Activated naive CD8-positive, alpha-beta T cell treated with anti-CD3 and anti-CD28 coated beads, Interleukin-2, amount 50 U/mL, for 16 hours (primary cell): Measurements from ENCODE around the gene CMSS1.

ENCODE experiments used
- DNase-seq: peaks from one replicate; pipeline ENCODE4 v3.0.0-alpha.2; 2020; ENCODE audit warnings: low read depth, low spot score

The CMSS1 gene

DNA sequence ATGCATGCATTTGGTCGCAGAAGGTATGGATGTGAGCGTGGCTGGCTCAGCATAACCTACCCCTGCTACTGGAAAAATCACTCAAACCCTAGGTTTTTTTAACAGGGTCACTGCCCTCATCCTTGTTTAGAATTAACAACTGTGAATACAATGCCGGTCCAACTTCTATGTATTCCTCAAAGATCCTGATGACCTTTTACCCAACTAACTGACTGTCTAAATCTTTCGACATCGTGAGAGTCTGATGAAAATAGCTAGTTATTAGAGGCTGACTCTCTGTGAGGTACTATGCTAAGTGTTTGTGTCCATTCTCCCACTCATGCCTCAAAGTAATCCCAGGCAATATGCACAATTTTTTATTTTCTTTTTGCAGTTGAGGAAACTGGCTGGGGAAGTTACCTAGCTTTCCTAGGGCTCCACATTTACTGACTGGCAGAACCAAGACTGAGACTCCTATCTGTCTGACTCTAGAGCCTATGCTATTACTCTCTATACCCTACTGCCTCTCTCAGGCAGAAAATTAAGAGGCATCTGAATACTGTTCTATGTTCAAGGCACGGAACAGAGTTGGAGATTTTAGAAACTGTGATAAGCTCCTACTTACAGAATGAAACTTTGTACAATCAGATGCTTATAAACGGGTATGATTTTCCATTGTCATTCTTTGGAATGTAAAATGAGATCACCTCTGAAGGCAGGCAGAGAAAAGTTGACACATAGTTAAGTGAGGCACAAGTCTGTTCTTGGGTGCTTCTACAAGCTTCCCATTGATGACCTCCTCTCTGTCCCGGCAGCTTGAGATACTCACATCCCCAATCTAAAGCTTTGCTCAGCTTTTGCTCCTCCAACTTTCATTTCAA, 240.3 kb downstream of the CMSS1 start:
- DNase-seq = no peak

DNA sequence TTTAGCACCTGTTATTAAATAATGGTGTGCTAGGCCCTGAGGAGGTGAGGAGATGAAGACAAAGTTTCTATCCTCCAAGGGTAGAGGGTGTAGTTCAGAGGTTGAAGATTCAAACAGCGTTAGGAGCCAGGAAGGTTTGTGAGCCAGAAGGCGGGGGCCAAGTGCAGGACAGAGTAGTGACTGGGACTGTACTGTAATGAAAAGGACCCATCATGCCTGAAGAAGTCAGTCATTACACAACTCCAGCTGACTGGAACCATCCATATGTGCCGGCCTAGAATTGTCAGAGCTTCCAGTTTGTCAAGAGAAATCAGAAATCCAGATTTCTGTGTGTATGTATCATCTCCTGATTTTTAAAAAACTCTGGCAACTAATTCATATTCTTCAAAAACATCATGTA, 241.8 kb downstream of the CMSS1 start:
- DNase-seq = no peak

DNA sequence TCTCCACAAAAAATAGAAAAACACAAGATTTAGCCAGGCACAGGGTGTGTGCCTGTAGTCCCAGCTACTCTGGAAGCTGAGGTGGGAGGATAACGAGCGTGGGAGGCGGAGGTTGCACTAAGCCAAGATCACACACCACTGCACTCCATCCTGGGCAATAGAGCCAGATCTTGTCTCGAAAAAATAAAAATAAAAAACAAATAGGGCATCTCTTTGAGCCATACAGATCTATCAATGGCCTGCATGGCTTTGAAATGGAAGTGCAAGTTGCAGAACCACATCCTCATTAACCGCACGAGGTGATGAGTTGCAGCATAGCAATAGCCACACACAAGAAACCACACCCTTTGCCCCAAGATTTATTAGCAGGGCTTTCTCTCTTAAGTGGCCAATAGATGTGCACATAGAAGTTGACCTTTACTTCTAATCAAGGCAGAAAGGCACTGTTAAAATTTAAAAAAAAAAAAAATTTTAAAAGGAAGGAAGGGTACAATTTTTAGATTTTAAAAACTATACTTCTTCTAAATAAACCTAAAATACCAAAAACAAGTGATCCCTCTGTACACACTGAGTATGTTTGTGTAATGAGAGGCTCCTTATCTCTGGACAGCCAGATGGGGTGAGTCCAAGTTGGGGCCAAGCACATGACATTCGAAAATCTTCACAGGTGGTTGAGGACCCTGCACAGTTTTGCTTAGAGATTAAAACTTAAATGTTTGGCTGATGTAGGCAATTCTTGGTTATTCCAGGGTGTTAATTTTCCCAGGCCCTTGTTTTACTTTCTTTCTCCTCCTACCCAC, 243.2 kb downstream of the CMSS1 start:
- no peak for DNase-seq

DNA sequence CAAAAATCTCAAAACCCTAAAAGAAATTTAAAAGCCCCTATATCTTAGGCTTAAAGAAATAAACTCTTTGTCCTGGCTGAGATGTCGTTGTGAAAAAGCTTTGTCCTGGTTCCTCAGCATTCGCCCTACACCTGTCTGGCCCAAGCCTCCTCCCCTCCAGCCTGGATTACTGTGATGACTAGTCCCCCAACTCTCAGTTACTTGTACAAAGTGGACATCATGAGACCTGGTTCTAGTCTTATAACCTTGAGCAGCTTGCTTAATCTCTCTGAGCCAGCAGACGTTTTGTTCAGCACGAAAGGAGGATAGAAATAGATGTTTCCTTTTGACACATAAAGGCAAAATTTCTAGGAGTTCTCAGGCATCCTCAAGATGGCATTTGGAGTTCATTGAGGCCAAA, 245.0 kb downstream of the CMSS1 start:
- no peak for DNase-seq

DNA sequence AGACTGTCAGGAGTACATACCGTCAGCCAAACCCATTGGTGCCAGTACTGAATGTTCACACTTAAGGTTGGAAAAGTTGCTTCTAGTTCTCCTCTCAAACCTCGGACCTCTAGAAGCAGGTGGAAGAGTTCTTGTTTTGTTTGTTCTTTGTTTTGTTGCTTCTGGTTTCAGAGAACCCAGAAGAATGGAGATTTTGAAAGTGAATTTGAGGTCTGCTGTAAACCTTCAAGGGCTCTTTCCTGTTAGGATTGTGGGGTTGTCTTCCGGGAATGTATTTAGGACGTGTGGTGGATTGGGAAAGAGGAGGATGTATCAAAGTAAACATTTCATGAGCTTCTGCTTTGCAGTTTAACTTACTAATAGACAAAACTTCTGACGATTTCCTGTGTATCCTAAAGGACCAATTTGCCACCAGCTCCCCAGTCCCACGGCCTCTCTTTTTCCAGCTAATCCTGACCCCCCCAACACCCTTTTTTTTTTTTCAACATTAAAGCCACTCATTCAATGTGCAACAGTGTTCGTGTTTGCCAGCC, 246.3 kb downstream of the CMSS1 start:
- DNase-seq = no peak

DNA sequence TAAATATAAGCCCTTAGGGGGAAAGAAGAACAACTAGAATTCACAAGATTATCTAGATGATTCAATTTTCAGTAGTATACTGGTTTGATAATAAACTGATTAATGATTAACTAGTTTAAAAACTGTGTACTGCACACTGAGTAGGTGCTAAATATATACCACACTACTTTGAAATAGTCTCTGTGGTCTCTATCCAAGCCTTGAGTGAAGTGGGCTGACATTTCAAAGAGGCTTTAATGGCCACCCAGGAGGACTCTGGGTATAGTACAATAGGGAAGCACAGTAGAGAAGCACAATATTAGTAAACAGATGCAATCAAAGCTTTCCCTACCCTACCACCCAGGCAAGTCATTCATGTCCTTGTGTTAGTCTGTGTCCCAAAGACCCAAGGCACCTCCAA, 249.9 kb downstream of the CMSS1 start:
- DNase-seq = no peak

DNA sequence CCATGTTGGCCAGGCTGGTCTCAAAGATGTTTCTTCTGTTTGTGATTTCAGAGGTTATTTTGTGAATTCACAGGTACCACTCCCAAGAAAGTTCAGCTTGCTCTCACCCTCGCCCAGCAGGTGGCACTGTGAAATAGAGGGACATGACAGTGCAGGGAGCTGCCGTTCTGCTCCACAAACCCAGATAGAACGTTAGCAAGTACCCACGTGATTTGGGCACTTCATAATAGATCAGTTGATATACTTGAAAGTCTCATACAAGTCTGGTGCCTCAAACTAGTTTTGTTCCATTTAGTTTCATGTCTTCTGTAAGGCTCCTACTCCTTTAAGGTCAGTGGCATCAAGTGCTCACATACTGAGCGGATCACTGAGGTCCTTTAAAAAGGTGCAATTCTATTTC, 251.2 kb downstream of the CMSS1 start:
- DNase-seq = peak; percentile 65

DNA sequence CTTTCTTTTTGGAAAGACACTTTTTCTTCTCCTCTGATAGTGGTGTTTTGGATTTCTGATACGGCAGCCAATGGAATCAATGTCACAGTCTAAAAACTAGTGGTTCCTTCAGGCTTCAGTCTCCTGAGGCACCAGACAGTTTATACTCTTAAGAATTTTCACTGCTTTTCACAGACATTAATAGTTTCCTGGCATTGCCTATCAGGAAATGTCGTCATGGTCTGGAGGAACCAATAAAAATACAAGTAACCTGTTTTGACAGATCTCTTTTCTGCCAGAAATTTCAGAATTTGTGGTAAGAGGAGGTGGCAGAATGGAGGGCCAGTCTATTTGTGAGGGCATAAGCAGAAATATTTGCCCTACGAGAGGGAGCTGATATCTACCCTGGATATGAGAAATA, 251.8 kb downstream of the CMSS1 start:
- no peak for DNase-seq

DNA sequence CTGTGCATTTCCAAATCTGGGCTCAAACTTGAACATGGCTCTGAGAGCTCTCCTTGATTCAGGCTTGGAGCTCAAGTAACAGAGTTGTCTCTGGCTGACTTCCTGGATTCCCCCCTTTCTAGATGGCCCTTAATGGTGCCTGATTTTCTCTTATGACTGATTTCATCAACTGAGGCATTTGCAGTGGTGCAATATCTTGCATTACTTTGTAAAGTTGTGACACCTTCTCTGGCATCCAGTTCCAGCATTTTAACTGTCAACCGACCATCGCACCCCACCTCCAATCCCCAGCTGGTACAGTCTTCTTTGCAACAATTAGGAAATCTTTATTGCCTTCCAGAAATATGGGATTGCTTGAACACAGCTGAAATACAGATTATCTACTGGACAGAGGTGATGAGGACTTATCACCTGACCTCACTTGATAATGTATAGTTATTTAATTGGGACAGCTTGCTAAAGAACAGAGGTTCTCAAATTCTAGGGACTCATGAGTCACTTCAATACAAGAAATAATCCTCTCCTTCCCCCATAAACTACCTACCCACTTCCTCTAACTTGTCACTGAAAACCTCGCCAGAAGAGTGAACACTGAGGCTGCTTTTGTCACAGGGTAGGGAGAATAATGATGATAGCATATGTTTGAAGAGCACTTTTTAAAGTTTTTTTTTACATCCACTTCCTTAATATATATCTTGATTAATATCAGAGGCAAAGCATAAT, 254.8 kb downstream of the CMSS1 start:
- DNase-seq = no peak

DNA sequence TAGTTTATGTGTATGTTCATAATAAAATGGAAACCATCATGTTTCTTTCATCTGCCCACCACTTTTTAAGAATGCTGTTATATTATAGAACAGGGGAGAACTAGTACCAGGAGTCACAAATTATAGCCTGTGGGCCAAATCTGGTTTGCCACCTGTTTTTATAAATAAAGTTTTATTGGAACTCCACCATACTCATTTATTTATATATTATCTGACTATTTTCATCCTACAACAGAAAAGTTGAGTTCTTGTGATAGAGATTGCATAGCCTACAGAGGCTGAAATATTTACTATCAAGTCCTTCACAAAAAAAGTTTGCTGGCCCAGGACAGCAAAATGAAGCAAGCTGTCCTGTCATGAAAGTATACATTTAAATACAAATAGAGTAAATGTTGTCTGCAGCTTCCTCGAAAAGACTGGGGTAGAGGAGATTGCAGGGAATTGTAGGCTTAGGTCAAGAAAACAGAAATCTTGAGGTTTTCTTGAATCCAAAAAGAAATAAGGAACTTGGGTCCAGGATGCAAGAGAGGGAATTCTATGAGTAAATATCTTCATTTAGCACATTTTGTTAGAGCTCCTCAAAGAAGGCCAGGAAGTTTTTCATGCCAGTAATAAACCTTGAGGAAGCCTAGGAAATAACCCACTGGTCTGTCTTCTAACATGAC, 255.5 kb downstream of the CMSS1 start:
- no peak for DNase-seq

DNA sequence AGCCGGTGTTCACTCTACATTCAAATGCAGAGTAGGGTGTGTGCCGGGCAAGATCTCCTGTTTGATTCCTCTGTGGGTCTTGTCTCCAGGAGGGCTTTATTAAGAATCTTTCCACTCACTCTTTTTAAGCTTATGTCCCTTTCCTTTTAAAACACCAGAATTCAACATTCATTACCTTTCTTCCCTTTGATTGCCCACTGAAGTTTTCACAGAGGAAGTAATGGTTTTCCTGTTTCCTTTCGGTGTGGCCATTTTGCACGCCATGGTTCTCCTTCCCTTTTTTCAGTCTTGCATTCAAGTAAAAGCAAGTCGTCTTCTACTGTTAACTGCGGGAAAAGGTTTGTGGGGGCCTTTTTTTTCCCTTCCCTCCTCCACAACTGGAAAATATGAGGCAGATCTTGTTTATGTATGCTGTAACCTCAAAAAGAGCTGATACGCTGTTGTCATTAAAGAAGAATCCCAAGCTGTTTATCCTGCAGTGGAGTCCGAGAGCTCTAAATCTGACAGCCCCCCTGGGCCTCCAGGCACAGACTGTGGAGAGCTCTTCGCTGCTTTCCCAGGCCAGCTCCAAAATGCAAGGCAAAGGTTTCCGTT, 256.1 kb downstream of the CMSS1 start:
- no peak for DNase-seq

DNA sequence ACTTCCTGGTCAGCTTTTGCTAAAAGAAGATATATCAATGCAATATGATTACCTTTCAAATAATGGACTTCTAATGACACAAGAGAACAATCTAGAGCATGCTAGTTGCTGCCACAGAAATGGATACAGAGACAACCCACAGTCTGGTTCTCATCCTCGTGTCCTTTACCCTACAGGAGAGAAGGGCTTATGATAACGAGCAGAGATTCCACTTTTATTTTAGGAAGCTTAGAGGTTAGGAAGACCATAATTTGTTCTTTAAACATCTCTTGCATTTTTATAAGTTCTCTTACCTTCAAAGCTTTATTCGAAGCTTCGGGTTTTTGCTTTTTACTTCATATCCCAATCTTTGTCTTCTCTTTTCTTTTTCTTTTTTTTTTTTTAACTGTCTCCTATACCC, 257.5 kb downstream of the CMSS1 start:
- DNase-seq = no peak

DNA sequence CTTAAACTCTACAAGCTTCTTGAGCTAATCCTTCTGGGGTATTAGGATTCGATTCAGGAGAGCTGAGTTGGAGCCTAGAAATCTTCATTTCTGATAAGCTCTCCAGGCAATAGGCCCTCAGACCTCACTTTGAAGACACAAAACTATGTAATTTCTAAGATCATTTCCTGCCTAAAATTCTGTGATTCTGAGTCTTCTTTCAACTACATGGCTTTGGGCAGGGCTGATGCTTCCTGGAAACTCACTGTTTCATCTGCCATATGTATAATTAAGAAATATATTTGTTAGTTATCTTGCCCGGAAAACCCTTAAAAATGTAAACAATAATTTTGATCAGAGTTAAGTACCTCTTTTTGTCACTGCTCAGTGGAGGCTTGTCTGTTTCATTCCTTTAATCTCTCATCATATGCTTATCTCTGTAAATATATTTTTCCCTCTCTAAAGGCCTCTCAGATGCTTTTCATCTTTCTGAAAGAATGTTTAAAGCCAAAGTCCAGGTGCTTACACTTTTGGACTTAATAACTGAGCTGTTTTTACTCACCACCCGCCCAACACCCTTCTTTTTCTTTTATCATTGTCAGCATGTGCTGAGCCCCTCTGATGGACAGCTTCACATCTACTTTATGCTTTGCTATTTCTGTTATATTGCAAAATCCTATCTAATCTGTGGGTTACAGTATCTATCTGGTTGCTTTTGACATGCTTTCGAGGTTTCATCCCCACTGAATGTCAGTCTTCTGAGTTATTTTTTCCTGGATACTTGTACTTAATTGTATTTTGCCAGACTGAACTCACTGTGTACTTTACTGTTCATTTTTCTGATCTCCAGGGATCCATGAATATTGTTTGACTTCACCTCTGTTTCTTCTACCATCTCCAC, 258.4 kb downstream of the CMSS1 start:
- DNase-seq = no peak

DNA sequence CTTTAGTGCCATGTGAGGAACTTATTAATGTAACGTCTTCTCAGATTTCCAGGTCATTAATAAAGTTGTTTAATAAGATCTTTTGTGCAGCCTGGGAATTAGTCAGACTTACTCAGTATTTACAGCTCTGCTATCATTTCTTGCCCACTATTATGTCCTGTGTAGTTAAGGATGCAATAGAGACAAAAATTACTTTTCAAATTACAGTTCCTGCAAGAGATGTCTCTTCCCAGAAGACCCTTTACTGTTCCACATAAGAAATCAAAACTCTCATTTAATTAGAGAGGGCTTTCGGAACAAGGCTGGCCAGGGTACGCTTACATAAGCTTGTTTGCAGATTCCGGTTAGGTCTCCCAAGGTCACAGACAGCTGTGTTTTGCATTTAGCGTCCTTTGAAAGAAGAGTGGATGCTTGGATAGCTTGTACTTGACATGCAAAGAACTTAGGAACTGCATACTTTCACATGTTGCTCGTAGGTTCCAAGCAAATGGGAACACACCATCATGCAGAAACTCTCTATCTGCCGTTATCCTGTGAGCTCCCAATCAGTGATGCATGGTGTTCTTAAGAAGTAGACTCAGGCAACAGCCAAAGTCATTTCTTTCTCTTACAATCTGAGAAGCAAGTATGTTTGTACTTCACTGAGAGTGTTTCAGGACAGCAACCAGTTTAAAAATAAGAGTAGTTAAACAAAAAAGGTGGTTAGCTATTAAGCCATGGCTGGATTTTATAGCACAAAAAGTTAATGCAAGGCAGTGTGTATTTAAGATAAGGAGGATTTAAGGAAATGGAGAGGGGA, 259.3 kb downstream of the CMSS1 start:
- DNase-seq = no peak

DNA sequence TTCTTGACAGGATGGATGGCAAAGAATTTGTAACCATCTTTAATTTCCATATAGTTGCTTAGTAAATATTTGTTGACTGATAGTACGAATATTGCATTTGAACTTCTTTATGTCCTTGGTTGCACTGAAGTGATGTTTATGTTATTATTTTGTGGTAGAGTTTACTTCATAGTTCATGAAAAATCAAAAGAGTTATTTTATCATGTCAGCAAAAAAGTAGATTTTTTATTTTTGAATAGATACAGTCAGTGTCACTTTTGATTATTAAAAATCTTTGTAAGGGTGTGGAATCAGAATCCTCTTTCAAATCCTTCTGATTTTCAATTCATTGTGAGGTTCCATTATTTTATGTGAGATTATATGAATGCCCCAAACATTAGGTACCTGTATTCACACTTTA, 261.7 kb downstream of the CMSS1 start:
- no peak for DNase-seq

DNA sequence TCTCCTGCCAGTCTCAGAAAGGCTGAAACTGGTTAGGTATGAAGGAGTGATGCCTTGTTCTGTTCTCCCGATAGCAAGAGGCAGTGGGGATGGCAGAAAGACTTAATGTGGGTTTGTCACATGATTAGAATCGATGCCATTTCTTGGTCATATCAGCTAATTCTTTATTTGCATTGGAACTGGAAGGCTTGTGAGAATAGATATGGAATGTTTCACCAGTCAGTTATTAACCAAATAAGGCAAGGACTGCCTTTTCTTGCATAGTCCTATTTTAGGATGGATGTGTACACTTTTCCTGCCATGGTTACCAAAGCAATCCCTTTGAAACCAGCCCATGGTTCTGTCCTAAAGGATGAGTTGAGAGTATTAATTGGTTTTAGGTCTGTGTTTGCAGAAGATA, 262.9 kb downstream of the CMSS1 start:
- no peak for DNase-seq

DNA sequence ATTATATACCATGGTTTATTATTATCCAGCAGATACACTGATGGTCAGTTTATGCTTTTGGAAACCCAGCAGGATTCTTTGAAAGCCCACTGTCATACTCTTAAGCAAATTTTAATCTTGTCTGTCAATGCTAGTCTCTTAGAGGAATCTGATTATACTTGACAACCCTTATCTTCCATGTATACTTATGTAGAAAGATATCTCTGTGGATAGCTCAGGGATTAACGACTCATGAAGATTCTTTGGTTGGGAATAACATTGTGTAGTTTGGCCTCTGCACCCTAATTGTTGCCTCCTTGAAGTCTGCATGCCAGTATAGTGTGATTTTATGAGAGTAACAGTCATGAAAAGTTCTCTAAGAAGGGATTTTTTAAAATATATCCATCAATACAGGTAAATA, 263.6 kb downstream of the CMSS1 start:
- no peak for DNase-seq

DNA sequence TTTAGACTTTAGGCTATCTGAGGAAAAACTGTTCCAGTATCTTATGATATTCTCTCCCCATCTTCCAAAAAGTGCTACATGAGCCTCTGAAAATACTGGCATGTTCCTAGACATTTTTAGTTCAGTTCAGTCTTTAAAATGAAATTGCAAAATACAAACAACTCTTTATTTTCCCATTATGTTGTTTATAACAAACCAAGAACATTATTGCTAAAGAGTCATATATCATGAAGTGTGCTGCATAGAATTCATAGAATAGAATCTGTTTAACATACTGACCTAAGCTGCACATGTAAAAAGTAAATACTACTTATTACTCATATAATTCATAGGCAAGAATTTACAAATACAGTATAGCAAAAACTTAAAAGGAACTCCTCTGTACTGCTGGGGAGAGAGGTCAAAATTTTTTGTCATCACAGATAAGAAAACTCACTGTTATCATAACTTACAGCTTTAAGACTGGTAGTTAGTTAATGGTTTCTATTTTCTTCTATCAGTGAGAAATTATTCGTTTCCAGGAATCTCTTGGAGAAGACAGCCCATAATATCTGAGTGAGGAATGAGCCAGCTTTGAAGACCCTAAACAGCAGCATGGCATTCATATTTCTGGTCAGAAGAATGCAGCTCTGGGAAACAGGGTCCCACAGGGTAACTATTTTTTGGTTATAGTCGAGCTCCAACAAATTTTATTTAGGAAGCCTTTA, 264.5 kb downstream of the CMSS1 start:
- no peak for DNase-seq

DNA sequence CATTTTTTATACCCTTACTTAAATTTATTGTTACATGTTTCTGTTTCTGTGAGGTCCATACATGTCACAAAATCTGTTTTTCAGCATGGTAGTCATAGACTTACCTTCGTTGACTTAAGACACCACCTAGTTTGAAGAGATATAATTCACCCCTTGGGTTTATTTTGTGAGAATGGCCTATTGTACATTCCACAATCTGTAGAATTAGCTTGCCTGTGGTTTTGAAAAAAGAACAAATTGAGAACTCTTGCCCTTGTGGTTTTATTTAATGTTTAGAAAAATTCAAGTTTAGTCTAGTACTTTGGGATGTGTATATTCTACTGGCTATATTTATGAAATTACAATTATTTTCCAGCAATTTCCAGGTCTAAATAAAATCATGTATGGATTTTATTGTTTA, 265.1 kb downstream of the CMSS1 start:
- DNase-seq = no peak
